Inflammatory macrophage treated with lipopolysaccharide for 1 hour (primary cell): ENCODE results near the gene USH1G.

ENCODE experiments used
- DNase-seq, 2 donors: peaks; one replicate each; pipeline ENCODE4 v3.0.0-alpha.2; 2020 to 2022

USH1G gene

GRCh38 chr17:74900208-74900607 is 22.8 kb downstream of the USH1G start:
- no peak for DNase-seq

GRCh38 chr17:74898376-74898946 is 24.6 kb downstream of the USH1G start:
- DNase-seq = no peak

GRCh38 chr17:74893936-74894671 is 29.0 kb downstream of the USH1G start:
- DNase-seq = no peak

- DNase-seq = no peak
These were observed 29.8 kb downstream of the USH1G start, which contains the start of gene FADS6 for GRCh38 chr17:74892974-74893911. Gene FADS6 (minus strand): TSS chr17:74893633. CDS start chr17:74893595, 38 bp downstream.

DNA sequence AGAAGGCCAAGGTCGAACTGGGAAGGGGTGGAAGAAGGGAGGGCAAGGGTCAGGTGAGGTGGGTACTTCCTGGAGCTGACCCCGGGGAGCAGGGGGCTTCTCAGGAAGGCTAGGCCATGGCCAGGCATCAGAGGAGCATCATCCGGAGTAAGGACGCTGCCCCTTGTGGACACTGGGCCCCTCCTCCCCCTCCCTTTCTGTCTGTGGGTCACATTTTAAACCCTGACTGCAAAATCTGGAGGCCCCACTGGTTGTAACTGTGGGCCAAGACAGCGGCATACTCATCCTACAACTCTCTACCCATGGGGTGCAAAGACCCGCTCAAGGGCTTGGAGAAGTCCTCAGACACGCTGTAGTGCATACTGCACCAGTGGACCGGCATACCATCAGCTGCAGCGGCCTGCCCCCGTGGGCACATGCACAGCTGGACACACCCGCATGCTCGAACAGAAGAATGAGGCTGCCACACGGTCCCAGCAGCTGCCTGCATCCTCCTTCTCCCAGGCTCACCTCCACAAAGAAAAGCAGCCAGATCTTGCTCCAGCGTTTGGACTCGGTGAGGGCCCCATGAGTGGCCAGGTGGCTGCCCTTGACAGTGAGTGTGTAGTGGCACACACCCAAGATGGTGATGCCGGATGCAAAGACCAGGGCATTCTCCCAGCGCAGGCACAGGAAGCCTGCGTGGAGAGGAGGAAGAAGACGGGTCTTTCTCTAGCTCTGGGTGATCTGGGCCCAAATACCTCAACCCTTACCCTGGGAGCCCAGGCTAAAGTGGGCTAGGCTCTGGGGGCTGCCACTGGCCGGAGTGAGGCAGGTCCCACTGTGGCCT is 30.8 kb downstream of the USH1G start:
- no peak for DNase-seq

GRCh38 chr17:74890554-74890953 is 32.5 kb downstream of the USH1G start:
- no peak for DNase-seq

- DNase-seq = no peak
These were observed 34.6 kb downstream of the USH1G start for GRCh38 chr17:74888469-74888868.

DNA sequence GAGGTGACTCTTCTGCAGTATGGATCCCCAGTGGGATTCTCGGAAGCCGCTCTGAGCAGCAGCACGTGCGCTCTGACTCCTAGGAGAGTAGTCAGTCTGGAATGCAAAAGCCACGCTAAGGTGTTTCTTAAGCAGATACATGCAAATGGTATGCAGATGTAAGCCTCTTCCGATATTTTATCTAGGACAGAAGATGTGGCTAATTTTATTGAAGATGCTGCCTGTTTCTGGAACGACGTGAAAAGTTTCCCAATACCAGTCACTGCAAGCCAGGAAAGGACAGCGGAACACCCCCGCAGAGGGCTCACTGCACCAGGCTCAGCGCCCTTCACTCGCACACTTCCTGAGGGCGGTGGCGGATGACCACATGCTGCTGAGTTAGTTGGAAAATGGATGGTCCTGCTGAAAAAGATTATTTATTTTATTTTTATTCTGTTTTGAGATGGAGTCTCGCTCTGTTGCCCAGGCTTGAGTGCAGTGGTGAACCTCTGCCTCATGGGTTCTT is 39.8 kb downstream of the USH1G start:
- peak; percentile 76 to 79 for DNase-seq

GRCh38 chr17:74882517-74883240 is 40.4 kb downstream of the USH1G start:
- DNase-seq = no peak

DNA sequence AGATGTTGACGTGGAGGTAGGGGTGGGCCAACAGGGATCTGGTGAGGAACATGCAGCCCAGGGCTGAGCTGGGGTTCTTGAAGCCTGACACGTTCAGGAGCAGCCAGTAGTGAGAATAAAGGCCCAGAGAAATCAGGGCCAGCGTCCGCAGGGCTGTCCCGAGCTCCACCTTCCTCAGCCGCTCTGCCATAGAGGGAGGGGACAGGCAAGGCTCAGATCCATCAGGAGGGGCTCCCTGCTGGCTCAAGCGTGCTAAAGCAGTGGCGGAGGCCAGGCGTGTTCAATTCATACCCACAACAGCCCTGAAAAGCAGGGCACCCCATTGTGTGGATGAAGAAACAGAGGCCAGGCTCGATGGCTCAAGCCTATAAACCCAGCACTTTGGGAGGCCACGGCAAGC is 42.0 kb downstream of the USH1G start:
- no peak for DNase-seq

- no peak for DNase-seq
These were observed 43.7 kb downstream of the USH1G start for GRCh38 chr17:74879308-74879707.

- no peak for DNase-seq
These were observed 44.4 kb downstream of the USH1G start for GRCh38 chr17:74878658-74879057.

GRCh38 chr17:74877592-74878548 is 45.2 kb downstream of the USH1G start:
- DNase-seq = no peak

- DNase-seq = no peak
These were observed 47.0 kb downstream of the USH1G start for GRCh38 chr17:74875977-74876593.

- DNase-seq = no peak
These were observed 47.7 kb downstream of the USH1G start for GRCh38 chr17:74875155-74875976.

DNA sequence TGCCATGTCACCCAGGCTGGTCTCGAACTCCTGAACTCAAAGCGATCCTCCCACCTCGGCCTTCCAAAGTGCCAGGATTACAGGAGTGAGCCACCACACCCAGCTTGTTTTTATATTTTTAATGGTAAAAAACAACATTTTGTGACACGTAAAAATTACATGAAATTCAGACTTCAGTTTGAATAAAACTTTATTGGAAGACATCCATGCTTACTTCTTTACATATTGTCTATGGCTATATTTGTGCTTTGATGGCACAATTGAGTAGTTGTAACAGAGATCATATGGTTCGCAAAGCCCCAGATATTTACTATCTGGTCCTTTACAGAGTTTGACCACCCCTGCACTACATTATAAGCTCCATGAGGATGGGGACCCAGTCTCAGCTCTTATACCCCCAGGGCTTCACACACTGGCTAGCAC is 48.4 kb downstream of the USH1G start:
- no peak for DNase-seq

GRCh38 chr17:74873874-74874614 is 49.0 kb downstream of the USH1G start:
- DNase-seq = peak; percentile 29 to 50
